OCI-LY1 (cell line): ENCODE results near the gene TRAK1.

Experiments used
- EZH2 ChIP-seq: fragments of 200-600 bp; sonication (generic), shearing (Covaris generic); IDR thresholded peaks from 2 replicates; pipeline ENCODE4 v1.8.0; 2017; ENCODE audit warnings: borderline replicate concordance, mixed run types, mild to moderate bottlenecking, antibody characterized with exemption, low read length, moderate library complexity, mixed read lengths
- TF ChIP-seq, protein P1 (sequence below): fragments of 200-600 bp; sonication (generic), shearing (Covaris generic); IDR thresholded peaks from 2 replicates; pipeline ENCODE4 v1.5.1; 2017; ENCODE audit warnings: mild to moderate bottlenecking, antibody characterized with exemption, low read length, moderate library complexity, mixed read lengths

- TF ChIP-seq, protein P1, sequence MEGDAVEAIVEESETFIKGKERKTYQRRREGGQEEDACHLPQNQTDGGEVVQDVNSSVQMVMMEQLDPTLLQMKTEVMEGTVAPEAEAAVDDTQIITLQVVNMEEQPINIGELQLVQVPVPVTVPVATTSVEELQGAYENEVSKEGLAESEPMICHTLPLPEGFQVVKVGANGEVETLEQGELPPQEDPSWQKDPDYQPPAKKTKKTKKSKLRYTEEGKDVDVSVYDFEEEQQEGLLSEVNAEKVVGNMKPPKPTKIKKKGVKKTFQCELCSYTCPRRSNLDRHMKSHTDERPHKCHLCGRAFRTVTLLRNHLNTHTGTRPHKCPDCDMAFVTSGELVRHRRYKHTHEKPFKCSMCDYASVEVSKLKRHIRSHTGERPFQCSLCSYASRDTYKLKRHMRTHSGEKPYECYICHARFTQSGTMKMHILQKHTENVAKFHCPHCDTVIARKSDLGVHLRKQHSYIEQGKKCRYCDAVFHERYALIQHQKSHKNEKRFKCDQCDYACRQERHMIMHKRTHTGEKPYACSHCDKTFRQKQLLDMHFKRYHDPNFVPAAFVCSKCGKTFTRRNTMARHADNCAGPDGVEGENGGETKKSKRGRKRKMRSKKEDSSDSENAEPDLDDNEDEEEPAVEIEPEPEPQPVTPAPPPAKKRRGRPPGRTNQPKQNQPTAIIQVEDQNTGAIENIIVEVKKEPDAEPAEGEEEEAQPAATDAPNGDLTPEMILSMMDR: no peak
- TF ChIP-seq EZH2: no peak
Observed at GRCh38 chr3:42085641-42086376, 5.3 kb upstream of the TRAK1 start.
